ENCODE measurements around the gene NRBF2.
A peak's percentile ranks its signal among the peaks of the same experiment; 100 is the strongest.
"Not testable (repeated sequence)": the region's sequence is repeated elsewhere in the genome, so short reads cannot be mapped to it uniquely, and the experiment has no call there.

NRBF2 gene

DNA sequence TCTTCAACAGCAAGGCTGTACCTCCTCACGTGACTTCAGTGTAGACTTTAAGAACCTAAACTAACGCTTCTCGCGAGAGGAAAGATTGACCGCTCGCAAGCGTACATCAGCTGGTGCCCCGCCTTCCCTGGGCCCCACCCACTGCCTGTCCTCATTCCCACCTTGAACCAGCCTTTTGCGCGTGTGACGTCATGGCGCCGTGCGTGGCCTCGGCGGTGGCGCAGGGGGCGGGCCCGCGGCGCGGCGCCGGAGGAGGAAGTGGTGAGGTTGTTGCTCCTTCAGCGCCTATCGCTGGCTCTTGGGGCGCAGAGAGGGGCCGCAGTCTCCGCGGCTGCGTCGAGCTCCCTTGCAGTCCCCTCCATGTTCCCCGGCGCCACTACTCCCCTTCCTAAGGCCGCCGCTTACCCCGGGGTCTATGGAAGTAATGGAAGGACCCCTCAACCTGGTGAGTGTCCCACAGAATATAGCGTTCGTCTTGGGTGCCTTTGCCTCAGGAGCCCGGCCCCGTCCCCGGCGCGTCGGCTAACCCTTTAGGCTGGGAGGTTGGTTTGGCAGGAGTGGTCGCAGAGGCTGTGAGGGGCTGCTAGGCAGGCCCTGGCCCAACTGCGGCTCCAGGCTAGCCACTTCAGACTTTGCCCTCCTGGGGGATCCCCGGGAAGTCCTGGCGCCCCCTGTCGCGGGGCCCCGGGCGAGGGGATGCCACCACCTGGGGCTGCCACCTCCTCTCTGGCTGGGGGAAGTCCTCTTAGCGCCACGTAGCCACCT lies at the start of gene NRBF2:
TSS of gene NRBF2 (plus strand) at position 273 of the 765 bp plus-strand sequence. CDS start at position 416, 143 bp downstream.
- peak; percentile 98 for DNase-seq

DNA sequence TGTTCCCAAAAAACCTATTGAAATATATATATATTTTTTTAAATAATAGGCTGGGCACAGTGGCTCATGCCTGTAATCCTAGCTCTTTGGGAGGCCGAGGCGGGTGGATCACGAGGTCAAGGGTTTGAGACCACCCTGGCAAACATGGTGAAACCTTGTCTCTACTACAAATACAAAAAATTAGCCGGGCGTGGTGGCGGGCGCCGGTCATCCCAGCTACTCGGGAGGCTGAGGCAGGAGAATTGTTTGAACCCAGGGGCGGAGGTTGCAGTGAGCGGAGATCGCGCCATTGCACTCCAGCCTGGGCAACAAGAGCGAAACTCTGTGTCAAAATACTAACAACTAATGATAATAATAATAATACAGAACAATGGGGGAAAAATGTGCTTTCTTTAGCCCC lies 49.7 kb upstream of the NRBF2 start:
- DNase-seq, result not testable (repeated sequence)

DNA sequence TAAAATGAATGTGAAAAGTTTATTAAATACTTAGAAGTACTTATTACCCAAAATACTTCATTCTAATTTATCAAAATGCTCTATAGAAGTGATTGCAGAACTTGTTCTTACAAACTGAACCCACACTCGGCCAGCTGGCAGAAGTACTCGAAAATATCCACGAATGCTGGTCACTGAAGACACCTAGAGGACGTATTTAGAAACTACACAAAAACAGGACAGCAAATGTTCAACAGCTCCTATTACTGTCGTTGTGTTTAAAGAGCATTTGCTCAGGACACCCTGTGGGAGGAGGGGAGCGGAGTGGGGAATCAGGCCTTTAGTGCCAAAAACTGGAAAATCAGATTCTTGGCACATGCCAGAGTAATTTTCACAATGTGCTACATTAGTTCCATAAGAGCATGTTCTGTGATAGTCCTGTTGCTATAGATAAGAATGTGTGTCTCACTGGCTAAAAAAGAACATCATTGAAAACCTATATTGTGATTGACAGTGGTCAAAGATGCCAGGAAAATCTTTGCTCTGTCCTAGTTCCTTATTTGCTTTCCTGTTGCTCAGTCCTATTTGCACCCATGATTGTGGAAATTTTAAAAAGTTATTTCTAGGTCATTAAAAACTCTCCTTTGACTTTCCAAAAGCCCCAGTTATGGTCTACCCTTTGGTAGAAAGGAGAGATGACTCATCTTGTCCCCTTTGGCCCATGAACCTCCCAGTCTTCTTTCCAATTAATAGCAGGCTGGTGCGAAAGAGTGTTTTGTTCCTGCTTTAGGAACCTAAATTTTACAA lies 49.0 kb upstream of the NRBF2 start:
- peak; percentile 63 for DNase-seq

DNA sequence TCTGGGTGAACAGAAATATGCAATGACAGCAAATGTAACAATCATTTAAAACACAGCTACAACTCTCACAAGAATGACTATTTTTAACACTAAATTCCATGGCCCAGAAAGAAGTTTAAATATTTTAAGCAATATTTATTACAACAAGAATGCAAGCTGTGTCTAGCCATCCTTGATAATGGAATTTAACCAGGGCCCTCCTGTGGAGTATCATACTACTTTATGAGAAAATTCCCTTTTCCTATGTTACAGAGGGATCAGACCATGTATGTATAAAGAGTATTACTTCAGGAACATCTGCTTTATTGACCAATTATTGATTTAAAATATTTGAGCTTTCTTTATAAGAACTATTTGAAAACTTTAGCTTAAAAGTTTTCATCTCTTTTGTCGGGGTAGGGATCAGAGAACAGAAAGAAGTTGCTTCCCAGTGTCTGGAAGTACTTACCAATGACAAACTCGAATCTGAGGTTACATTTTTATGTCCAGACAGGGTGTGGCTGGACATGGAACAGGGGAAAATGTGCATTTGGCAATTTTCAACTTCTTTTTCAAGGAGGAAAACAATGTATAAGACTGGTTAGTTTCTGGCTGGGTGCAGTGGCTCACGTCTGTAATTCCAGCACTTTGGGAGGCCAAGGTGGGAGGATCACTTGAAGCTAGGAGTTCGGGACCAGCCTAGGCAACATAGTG lies 48.3 kb upstream of the NRBF2 start:
- no peak for DNase-seq

DNA sequence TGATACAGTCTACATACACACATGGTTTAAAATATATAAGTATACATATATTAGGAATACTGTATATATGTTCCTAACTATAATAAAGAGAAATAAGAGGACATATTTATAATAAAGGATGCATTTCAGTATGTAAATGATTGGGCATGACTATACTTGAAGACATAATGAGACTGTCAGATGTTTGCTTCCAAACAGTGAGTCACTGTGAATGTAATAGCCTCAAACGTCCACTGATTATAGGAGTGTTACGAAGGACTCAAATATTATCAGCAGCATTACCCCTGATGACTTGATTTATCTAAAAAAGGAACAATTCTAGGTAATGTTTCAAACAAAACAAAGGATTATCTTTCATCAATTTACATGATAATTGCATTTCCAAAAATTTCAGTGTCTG lies 39.9 kb upstream of the NRBF2 start:
- no peak for DNase-seq

DNA sequence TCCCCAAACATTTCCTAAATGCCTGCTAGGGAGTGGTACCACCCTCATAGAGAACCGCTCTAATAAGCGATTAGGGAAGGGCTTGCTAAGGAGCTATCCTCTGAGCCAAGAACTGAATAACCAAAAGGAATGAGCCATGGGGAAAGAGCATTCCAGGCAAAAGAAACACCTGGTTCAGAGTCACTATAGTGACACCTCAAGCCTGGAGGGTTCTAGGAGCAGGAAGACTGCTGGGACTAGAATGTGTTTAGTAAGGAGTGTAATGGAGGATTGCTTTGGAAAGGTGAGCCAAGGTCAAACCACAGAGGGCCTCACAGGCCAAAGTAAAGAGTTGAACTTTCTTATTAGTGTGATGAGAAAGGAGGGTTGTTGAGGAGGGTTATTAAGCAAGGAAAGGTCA lies 38.7 kb upstream of the NRBF2 start:
- no peak for DNase-seq

DNA sequence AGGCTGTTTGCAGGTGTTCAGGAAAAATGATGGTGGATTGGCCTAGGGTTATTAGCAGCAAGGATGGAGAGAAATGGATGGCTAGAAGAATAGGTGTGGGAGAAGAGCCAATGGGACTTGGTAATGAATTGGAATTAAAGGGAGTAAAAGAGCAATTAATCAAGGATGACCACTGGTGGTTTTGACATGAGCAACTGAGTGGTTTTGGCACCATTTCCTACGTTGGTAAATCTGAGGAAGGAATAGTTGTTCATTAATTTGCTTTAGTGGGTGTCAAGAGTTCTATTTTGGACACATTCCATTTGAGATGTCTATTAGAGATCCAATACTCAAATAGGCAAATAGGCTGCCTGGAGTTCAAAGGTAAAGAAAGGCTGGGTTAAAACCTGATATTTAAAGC lies 38.2 kb upstream of the NRBF2 start:
- DNase-seq, result no peak

DNA sequence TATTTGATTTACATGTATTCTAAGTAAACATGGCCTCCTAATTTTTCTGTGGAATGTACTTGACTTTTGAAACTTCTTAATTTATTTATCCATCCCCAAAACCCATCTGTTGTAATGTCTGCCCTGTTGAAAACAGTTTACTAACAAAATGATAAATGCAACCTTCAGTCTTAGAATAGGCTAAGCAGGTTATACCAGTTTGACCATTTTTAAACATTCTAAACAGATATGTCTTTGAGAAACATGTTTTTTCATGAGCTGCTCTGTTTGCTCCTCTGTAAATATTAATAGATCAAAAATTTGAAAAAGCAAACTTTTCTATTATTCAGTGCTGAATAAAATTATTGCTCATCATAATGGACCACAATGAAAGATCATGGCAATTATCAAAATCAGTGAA lies 33.4 kb upstream of the NRBF2 start:
- DNase-seq, result no peak

DNA sequence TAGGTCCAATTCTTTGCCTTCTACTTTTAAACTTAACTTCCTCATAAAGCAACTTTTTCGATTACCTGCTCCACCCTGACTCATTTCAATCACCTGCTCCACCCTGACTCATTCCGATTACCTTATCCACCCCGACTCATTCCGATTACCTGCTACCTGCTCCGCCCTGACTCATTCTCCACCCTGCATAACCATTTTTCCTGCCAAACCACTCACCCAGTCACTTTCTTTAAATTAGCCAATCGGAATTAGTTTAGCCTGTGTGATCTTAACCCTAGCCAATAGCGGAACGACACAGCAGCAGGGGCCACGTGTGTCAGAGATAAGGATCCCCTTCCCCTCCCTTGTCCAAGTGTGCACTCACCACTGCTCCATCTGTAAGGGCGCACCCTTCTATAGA lies 32.0 kb upstream of the NRBF2 start:
- not testable (repeated sequence) for DNase-seq

DNA sequence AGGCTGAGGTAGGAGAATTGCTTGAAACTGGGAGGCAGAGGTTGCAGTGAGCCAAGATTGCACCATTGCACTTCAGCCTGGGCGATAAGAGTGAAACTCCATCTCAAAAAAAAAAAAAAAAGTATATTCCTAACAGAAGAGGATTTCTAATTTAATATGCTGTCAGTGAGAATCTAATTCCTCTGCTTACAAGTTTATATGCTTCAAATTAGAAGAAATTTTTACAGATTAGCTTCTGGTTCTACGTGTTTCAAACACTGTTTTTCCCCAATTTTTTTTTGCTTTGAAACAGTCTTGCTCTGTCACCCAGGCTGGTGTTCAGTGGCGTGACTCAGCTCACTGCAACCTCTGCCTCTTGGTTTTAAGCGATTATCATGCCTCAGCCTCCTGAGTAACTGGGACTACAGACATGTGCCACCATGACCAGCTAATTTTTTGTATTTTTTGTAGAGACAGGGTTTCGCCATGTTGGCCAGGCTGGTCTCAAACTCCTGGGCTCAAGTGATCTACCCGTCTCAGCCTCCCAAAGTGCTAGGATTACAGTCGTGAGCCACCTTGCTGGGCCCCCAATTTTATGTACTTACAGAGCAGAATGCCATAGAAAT lies 30.7 kb upstream of the NRBF2 start:
- not testable (repeated sequence) for DNase-seq

DNA sequence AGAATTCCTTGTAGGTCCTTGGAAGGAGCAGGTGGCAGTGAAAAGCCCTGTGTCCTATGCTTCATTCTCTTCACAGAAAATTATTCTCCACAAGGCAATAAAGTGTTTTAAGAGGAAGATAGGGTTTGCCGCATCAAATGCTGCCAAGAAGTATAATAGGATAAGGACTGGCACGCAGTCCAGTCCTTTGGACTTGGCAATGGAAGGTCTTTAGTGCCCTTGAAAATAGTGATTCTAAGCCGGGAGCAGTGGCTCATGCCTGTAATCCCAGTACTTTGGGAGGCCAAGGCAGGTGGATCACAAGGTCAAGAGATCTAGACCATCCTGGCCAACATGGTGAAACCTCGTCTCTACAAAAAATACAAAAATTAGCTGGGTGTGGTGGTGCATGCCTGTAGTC lies 29.9 kb upstream of the NRBF2 start:
- DNase-seq, result not testable (repeated sequence)

DNA sequence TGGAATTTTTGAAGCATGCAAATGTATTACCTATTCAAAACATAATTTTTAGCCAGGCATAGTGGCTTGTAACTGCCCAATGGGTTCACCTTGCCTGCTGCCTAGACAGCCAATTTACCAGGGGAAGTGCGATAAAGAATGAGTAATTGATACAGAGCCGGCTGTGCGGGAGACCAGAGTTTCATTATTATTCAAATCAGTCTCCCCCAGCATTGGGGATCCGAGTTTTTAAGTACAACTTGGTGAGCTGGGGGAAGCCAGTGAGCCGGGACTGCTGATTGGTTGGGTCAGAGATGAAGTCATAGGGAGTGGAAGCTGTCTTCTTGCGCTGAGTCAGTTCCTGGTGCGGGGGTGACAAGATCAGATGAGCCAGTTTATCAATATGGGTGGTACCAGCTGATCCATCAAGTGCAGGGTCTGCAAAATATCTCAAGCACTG lies 29.1 kb upstream of the NRBF2 start:
- no peak for DNase-seq

DNA sequence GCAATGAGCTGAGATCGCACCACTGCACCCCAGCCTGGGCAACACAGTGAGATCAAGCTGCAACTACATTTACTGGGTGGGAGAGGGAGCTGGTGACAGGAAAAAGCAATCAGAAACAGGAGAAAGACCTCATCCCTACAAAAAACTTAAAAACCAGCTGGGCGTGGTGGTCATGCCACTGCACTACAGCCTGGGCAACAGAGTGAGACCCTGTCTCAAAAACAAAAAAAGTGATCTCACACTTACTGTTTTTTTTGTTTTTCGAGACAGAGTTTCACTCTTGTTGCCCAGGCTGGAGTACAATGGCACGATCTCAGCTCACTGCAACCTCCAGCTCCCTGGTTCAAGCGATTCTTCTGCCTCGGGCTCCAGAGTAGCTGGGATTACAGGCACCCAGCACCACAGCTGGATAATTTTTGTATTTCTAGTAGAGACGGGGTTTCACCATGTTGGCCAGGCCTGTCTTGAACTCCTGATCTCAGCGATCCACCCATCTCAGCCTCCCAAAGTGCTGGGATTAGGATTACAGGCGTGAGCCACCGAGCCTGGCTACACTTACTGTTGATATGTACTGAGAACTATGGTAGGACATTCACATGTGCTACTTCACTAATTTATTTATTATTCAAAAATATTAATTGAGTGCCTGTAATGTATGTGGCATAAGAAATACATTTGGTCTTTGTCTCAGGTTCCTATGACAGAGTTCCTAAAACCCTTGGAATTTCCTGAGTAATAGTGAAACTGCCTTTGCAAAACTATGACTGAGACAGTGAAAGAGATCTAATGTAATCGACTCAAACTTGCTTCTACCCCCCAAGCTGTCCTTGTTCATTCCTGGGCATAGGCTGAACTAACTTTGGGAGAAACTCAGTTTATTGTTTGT lies 27.7 kb upstream of the NRBF2 start:
- no peak for DNase-seq

DNA sequence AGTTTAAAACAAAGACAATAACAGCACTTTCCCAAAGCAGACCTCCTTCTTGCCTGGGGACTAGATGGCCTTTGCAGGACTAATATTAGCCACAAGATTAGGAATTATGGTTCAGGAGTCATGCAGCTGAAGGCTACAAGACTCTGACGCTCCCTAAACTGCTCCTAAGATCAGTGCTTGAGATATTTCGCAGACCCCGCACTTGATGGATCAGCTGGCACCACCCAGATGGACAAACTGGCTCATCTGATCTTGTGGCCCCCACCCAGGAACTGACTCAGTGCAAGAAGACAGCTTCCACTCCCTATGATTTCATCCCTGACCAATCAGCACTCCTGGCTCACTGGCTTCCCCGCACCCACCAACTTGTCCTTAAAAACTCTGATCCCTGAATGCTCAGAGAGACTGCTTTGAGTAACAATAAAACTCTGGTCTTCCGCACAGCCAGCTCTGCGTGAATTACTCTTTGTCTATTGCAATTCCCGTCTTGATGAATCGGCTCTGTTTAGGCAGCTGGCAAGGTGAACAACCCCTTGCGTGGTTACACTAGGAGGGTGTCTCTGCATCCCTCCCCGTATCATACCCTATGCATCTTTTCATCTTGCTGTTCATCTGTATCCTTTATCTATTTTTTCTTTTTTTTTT lies 26.9 kb upstream of the NRBF2 start:
- no peak for DNase-seq

DNA sequence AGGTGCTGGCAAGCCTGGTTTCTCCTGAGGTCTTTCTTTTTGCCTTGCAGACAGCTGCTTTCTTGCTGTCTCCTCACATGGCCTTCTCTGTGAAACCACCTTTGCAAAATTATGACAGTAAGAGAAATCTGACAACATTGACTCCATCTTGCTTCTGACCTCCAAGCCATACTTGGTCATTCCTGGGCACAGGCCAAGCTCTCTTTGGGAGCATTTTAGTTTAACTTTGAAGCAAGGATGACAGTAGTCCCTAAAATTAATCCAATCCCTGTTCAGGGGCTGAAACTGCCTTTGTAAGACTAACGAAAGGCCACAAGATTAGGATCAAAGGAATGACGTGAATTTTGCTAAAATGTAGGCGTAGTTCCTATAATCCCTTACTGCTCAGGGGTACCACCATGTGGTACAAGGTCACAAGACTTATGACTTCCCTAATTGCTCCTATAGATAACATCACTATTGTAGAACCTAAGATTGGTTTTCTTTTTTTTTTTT lies 25.1 kb upstream of the NRBF2 start:
- DNase-seq, result no peak

DNA sequence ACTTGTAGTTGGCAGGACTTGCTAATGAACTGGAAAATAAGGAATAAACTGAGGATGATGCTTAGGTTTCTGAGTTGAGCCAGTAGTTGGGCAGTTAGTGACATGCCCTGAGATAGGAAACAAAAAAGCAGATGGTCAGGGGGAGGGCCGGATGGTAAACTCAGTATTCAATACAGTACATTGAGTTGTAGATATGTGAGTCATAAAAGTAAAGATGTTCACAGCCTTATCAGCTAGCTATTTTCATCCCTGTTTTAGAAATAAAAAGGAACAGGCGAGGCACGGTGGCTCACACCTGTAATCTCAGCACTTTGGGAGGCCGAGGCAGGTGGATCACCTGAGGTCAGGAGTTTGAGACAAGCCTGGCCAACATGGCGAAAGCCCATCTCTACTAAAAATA lies 22.2 kb upstream of the NRBF2 start:
- no peak for DNase-seq

DNA sequence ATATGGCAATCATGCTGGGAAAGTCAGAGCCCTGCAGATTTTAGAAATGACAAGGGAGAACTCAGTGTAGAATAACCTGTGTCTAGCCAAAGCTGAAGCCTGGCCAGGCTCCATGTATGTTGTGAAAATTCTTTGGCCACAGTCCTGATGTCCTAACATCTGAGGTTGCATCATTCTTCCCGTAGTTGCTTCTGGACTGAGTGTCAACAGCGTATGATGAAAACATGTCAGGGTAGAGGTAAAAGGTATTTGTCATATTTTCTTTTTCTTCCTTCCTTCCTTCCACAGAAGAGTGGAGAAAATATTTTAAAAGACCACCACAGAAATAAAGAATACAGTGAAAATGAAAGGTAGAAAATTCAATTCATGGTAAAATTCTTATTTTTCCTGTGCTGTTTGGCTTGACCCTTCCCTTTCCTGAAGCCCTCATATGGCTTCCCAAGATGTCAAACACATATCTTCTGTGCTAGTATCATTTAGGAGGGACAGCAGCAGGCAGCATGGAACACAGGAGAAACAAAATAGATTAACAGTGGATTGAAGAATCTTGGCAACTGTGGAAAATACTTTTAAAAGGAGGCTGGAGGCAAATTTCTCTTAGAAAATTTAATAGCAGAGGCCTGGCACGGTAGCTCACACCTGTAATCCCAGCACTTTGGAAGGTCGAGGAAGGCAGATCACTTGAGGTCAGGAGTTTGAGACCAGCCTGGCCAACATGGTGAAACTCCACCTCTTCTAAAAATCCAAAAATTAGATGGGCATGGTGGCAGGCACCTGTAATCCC lies 18.9 kb upstream of the NRBF2 start:
- DNase-seq, result no peak

DNA sequence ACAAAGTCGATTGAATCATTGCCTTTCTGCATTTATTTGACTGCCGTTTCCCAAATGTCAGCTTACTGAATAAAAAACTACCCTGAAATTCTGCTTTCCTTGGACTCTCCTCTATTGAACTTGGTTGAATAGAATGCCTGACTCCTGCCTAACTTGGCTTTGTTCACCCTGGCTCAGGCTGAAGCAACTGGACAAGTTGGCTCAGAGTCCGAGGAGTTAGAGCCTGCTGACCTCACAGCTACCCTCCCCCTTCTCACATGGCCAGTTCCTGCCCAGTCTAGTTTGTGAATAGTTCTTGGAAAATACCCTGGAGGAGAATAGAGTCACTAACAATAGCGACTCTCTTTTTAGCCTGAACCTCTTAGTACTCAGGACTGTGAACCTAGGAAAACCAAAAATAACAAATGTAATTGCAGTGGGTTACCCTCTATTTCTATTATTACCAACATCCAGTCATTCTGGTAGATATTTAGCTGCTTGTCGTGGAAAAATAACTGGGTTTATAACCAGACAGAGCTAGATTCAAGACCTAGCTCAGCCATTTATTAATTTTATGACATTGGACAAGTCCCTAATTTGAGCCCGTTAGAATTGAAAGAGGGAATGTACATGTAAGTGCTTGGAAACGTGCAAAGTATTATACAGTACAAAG lies 17.3 kb upstream of the NRBF2 start:
- DNase-seq, result no peak

DNA sequence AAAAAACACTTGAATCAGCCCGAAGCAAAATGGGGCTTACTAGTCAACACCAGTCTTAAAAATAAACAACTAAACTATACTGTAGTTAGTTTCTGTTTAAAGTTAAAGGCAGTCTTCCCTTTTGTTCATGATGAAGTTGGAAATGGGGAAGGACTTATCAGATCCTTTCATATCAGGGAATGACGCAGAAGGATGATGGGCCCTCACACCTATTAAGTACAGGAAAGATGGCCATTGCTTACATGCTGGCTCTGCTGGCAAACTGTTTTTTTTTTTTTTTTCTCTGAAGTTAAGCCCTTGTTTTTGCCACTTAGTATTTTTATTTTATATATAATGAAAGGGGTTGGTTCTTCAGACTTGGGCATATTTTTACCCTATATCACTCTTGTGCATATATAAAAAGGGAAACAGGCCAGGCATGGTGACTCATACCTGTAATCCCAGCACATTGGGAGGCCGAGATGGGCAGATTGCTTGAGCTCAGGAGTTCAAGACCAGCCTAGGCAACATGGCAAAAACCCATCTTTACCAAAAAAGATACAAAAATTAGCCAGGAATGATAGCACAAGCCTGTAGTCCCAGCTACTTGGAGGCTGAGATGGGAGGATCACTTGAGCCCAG lies 16.6 kb upstream of the NRBF2 start:
- no peak for DNase-seq

DNA sequence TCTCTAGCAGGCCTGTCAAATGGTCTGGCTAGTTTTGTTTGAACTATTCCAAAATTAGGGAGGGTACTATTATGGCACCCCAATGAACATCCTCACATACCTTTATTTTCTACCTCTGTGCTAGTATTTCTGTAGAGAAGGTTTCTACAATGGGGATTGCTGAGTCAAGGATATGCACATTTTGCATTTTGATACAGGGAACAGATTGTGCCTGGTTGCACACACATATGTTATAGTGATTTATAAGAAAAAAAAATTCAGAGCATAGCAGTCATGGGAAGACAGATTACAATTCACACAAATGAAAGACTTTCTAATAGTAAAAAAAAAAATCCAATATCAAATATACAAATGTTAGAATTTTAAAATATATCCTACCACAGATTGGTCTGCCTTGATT lies 14.1 kb upstream of the NRBF2 start:
- DNase-seq, result no peak

All from CD4-positive, alpha-beta T cell treated with Interleukin-17A for 1 hour (primary cell).